SW480 (cell line): ENCODE results near the gene URB1.
"Not testable (repeated sequence)": the region's sequence is repeated elsewhere in the genome, so short reads cannot be mapped to it uniquely, and the experiment has no call there.

Source experiments
- DNase-seq: peaks from one replicate; pipeline ENCODE4 v3.0.0-alpha.2; 2016; ENCODE audit warnings: low spot score

The URB1 gene

DNA sequence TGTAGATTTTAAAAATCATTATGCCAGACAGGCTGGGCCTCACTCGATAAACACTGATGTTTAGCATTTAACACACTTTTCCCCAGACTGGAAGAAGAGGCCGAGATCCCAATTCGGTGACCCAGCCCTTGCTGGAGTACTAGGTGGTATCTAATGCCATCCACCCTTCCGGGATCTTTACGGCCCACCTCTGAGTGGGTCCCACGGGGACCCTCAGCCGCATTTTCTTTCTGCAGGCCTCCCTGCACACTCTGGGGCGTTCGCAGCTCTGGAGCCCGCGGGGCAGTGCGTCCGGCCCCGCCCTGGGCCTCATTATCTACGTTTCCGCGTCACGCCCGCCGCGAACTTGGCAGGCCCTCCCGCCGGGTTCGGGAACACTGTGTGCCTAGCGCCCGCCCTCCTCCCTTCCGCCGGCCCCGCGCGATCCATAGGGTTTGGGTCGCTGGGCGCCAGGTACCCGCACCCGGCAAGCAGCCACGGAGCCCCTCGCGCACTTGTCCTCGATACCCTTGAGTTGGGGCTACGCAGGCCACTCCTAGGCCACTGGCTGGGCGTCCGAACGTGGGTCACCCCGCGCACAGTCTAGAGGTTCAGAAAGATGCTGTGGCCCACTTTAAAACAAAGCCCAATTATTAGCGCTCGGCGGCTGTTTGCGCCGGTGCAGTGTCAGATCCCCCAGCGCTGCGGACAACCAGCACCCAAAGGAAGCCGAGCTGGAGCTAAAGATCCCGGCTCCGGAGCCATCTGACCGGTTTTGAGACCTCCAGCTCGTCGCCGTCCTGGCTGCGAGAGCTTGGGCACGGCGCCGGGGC is 18.7 kb upstream of the URB1 start:
- peak; percentile 64 for DNase-seq

DNA sequence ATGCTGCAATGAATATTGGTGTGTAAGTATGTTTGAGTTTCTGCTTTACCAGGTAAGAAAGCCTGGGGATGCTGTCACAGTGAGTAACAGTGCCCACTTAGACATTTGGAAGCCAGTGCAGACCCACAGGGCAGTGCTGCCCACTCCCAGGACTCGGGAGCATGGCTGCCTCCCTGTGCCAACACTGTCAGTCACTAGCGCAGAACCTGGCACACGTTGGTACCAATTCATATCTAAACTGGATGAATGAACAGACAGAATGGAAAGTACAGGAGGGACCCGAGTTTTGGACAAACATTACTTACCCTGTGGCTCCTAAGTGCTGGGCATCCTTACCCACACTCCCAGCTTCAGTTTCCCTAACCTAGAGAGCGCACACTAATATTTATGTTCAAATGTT is 18.1 kb upstream of the URB1 start:
- DNase-seq: no peak

DNA sequence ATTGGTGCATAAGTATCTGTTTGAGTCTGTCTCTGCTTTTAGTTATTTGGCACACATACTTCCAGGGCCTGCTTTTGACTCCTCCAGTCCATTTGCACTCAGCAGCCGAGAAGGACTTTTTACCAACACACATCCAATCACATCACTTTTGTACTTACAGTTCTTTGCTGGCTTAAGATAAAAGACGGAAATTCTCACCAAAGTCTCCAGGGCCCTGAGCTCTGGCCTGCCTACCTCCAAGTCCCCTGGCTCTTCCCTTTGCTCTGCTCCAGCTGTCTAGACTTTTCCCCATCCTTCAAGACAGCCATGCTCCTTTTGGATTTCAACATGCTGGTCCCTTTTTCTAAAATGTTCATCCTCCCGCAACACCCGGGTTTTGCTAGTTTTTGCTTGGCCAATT is 17.5 kb upstream of the URB1 start:
- DNase-seq: no peak

DNA sequence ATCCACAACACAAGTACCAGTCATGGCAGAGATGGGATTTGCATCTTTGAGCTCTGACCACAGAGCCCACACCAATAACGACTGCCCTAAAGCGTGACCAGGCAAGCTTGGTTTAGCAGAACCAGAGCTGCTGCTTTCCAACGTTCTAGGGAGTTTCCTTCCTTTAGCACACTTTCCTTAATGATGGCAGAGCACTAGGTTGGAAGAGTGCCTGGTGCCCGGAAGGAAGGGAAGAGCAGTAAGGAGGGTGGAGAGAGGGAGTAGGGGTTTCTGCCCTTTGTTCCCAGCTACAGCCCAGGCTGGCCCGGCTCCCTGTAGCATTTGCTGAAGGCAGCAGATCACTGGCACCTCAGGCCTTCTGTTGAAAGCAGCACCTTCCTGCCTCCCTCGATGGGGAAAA is 13.6 kb upstream of the URB1 start:
- DNase-seq: no peak

DNA sequence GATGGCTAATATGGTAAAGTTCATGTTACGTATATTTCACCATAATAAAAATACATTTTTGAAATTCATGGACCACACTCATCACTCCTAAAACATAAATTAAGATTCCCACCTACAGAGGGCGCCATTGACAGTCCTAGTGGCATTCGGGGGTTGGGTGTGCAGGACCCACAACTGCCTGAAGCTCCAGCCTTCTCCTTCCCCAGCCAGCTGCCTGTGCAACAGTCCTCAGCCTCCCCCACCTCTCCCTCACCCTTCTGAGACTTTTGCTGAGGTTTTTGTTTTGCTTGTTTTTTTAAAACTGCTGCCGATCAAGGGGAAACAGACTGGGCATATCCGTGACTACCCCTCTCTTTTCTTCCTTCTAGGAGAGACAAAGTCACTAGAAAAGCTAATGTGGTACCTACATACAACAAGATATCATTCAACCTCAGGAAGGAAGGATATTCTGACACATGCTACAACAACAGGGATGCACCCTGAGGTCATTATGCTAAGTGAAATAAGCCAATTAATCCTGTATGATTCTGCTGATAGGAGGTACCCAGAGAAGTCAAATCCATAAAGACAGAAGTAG is 10.5 kb upstream of the URB1 start:
- peak; percentile 71 for DNase-seq

DNA sequence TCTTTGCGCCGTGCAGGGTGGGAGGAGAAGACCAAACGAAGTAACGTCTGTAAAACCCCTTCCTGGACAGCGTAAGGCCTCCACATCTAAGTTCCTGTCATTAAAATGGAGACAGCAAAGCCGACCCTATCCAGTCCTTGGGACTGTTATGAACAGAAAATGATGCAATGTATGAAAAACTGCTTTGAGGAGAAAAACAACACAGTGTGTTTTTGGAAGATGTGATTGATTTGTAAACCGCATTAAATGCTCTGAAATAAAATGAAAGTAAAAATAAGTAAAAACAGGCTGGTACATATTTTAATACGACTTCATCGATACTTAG is 827 bp upstream of the URB1 start:
- DNase-seq: no peak

DNA sequence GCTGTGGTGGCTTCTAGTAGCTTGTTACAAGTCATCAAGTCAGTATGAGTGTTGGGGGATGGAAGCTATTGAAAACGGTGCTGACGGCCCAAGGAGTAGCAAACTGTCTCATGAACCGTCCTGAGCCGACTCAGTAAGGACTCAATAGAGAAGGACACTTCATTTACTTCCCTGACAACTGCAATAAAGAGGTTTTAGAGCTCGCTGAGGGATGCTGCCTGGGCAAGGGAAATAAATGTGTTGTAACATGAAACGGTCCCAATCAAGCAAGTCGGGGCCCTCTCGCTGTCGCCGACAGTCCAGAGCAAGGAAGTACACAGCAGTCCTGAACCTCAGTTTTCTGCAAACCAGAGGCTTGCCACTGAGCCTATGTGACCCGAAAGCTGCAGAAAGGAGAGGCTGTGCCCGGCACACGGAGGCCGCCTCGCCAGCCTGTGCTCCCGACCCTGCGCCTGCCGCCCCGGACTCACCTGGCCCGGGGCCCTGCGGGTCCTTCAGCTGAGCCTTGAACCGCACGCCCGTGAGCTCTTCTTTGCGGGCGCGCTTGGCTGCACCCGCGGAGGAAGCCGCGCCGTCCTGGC is 423 bp downstream of the URB1 start:
- DNase-seq: no peak

DNA sequence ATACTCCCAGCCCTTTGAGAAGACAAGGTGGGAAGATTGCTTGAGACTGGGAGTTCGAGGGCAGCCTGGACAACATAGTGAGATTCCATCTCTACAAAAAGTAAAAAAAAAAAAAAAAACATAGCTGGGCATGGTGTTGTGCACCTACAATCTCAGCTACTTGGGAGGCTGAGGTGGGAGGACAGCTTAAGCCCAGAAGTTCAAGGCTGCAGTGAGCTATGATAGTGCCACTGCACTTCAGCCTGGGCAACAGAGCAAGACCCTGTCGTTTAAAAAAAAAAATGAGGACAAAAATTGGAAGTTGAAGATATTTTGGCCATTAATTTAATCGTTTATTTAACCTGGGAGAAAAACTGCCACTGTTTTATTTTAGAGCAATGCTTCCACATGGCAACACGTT is 1.1 kb downstream of the URB1 start:
- DNase-seq: no peak

DNA sequence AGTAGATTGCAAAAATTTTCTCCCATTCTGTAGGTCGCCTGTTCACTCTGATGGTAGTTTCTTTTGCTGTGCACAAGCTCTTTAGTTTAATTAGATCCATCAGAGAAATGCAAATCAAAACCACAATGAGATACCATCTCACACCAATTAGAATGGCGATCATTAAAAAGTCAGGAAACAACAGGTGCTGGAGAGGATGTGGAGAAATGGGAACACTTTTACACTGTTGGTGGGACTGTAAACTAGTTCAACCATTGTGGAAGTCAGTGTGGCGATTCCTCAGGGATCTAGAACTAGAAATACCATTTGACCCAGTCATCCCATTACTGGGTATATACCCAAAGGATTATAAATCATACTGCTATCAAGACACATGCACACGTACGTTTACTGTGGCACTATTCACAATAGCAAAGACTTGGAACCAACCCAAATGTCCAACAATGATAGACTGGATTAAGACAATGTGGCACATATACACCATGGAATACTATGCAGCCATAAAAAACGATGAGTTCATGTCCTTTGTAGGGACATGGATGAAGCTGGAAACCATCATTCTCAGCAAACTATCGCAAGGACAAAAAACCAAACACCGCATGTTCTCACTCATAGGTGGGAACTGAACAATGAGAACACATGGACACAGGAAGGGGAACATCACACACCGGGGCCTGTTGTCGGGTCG is 2.1 kb downstream of the URB1 start:
- DNase-seq: not testable (repeated sequence)

DNA sequence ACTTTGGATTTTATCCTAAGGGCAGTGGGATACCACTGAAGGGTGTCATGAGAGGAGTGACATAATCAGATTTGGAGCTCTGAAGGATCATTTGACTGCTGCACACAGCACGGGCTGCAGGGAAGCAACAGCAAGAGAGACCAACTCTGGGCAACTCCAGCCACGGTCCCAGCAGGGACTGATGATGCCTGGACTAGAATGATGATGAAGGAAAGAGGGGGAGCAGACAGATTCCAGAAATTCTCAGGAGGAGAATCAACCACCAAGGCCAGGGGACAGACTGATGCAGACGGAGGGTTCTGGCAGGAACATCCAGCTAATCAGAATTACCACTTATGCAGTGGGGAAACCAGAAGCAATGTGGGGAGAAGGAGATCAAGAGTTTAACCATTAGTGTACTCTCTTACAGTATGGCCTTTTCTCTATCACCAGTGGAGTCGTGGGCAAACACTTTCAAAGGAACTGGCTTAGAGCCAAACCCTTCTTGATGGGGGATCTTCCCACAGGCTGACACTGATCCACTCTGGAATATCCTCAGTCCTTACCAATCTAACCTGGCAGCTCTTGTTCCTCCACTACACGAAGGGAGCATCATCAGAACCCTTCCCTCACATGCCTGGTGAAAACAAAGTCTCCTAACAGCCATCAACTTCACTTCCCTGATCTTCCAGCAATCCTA is 3.3 kb downstream of the URB1 start:
- no peak for DNase-seq

DNA sequence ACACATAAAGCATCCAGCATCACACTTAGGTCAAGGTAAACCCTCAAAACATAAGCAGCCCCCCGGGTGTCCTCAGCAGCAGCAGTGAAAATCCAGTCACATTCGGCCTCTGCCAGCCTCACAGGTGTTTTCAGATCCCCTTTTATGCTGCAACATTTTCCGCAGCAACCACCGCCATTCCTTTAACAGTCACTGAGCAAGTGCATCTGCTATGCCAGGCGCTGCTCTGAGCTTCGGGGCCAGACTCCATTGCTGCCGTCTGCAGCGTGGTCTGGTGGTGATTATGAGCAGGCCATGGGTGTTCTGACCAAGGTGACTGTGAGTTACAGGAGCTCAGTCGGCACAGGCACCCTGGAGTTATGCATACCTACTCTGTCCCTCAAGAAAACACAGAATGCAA is 4.5 kb downstream of the URB1 start:
- no peak for DNase-seq

DNA sequence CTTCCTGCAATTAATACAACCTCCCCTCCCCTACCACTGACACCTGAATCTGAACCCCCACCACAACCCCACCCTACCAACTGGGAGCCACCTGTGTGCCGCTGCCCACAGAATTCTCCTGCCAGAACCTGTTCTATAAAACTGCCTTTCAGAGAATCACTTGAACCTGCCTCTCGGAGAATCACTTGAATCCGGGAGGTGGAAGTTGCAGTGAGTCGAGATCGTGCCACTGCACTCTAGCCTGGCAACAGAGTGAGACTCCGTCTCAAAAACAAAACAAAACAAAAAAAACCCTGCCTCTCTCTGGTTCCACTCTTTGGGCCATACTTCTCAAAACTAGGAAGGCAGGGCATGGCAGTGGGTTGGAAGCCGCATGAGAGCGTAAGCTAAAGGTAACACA is 5.7 kb downstream of the URB1 start:
- no peak for DNase-seq

DNA sequence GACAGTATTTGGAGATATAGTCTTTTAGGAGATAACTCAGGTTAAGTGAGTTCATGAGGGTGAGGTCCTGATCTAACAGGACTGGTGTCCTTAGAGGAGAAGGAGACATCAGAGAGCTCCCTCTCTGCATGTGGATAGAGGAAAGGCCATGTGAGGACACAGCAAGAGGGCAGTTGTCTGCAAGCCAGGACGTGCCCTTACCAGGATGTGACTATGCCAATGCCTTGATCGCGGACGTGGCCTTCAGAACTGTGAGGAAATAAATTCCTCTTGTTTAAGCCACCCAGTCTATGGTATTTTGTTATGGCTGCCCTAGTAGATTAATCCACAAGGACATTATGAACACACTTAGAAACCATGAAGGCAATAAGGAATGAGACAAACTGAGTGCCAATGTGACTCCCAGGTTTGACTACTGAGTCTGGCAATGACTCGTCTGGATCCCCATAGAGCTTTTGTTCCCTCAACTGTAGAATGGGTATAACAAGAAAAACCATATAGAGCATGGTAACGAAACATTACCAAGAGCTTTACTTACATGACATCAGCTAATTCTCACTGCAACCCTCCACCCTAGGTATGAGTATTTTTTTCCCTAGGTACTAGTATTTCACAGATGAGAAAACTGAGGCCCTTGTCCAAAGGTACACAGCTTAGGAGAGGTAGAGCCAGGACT is 6.5 kb downstream of the URB1 start:
- peak; percentile 45 for DNase-seq

DNA sequence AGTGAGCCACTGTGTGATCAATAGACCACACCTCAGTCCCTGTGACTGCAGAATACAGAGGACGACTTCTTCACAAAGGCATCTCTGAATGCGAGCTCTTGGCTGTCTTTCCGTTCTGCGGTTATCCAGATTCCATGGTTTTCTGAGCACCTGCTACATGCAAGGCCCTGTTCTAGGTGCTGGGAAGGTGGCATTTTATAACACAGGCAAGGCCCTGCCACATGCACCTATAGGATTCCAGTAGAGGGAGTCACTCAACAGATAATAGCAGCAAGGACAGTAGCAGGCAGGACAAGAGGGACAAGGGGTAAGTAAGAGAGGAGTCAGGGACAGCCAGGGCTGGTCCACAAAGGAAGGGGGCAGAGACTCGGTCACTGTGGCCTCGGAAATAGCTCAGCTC is 9.0 kb downstream of the URB1 start:
- DNase-seq: peak; percentile 32

DNA sequence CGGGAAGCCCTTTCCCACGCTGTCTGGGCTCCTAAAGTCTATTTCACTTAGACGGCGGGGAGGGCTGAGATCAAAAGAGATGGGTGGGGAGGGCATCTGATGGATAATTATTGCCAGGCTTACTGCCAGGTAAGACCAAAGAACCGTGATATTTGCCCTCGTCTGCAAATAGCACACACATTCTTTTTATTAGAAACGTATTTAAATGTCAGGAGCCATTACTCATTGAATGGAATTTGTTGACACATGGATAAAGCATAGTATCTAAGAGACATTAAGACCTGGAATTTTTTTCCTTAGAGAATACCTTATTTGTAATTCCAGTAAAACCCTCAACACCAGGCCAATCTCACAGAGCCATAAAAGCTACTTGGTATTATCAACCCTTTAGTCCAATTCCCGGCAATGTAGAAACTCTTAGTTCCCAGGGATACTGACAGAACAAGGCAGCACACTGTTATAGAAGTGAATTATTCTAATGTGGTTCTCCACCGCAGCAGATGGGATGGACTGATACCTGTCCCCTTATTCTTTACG is 10.6 kb downstream of the URB1 start:
- peak; percentile 64 for DNase-seq

DNA sequence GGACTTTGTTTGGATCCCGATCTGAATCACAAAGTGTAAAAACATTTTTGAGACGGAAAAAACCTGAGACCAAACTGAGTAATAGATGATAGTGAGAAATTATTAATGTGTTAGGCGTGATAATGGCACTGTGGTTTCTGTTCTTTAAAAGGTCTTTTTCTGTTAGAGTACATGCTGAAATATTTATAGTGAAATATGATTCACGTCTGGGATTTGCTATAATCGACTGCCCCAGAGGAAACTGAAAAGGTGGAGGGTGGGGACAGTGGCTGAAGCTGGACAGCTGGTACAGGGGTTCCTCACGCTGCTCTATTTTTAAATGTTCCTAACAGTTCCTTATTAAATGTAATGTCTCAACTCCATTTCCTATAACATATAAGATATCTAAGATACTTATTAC is 11.2 kb downstream of the URB1 start:
- no peak for DNase-seq

DNA sequence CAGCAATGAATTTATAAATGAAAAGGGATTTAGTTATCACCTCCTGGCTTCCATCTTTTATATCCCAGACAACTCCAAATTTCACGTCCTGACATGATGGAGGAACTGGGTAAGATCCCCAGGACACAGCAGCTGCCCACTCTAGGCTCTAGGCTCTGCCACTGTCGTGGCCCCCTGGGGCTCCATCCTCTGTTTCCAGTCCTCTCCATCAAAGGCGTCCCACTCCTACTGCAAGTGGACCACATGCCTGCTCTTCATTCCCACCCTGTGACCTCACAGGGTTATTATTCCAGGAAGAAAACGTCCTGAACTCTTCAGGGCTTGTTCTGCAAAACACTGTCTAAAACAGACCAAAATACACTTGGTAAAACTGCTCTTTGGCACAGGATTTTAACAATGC is 11.9 kb downstream of the URB1 start:
- DNase-seq: no peak

DNA sequence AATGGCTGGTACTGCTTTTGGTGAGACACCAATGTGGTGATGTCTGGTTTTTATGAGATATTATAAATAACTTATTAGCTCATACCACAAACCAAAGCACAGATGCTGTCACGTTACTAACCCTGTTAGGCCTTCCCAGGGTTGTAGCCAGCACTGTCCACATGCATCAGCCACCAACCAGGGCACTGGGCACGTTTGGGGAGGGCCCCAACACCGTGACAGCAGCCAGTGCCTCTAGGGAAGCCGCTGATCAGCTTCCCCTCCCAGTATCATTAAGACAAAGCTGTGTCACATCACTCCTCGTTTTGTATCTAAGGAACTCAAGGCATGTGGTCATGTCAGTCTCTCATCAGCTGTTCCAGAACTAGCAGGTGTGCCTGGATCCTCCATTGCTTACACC is 13.9 kb downstream of the URB1 start:
- DNase-seq: no peak

DNA sequence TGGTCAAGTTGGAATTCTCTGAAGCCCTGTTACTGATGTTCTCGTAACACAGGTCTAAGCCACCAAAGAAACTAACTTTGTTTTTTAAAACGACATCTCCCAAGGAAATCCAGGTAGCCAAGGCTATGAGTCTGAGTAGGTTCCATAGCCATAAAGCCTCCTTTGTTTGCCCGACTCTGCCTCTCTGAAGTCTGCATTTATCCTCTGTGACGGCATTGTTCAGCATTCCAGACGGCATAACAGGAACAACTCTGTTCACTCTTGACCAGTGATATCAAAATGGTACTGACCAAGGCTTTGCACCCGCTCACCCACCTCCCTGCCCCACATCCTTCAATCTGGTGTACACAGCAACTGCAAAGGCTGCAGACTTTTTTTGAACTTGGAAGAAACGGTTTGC is 14.8 kb downstream of the URB1 start:
- DNase-seq: no peak

DNA sequence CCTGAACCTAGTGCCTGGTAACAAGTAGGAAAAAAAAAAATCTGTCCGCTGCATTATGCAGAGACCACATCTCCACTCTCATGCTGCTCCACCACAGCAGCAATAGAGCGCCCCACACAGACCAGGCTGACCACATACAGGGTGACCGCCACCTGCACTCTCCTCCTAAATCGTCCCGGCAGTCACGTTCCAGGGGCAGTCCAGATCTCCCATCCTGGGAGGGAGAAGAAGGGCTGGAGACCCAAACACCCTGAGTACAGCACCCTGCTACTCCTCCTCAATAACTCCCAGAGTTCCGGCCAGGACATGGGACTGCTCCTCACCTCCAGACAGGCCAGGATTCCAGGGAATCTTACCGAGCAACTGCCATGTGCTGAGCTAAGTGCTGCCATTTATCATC is 15.3 kb downstream of the URB1 start:
- DNase-seq: no peak

DNA sequence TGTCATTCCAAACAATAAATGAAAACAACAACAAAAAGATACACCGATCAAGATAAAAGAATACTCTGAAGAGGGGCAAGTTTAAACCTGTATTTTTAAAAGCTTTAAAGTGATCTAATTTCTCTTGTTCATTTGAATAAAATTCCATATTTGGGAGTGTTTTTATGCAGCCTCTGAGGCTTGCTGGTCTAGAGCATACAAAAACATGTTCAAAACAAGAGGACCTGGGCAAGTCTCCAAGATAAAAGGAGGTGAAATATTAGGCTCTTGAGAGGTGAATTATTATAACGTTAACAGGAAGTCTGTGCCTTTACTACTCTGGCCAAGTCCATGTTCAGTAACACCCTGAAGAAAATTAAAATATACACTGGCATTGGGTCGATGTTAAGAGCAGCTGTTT is 20.1 kb downstream of the URB1 start:
- DNase-seq: no peak

DNA sequence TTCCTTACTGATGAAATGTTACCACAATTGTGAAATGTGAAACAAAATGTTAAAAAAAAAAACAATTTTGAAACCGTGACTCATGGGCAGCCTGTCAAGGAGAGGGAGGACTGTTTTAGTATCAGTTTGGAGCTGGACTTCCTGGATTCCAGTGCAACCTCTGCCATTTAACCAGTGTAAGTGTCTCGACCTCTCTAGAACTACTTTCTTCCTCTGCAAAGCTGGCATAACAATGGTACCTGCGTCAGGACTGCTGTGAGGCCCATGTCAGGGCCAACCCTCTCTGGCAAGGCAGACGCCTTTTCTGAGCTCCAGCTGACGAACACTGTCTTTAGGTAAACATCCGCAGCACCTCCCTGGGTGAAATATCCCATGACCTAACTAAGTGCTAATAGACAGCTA is 20.9 kb downstream of the URB1 start:
- DNase-seq: no peak
